ENCODE data around the gene CSTPP1. TPM values are rescaled to one million over a fixed set of nuclear protein-coding genes. Genes with fewer than 3 reads are reported as not detected.

Gene CSTPP1
- total and polyA plus RNA-seq, 2 donors (not counting 3 experiments of a cell fraction or from before 2014, with no cell fraction given), result 25.9 to 38.2 TPM

DNA sequence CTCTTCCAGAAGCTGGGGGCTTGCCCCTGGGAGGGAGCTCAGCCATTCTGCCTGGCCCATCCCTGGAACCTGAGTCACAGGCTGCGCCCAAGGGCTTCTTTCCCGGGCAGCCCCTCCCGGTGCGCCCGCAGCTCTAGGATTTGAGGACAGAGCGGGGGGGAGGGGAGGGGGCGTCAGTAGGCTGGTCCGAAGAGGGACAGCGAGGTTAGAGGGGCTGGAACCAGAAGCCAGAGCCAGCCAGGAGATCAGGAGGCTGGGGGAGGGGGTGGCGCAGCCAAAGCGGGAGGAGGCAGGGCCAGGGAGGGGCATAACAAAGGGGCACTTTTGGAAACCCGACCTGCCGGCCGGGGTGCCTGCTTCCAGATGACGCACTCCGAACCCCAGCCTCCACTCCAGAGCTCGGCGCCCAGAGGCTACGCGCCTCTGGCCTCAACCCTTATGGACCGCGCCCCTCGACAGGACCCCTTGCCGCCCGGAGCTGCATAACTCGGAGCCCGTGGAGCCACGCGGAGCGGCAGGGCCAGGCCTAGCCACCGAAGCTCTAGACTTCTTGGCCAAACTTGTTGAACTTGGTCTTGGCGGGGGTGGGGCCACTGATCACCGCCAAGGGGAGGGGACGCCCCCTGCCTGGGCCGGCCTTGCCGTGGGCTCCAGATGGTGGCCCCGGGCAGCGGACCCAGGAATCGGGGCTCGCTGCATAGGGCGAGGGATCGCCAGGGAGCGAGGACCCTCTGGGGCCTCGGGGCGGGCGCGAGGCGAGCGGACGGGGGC lies 248.9 kb downstream of the CSTPP1 start:
- Histone ChIP-seq H3K4me3 (replicated peaks in 1 of 3; ENCODE audit: insufficient read depth in 1 of 3, low read depth in 1 of 3, low read length in 3 of 3) (peak overlapping the region; percentile 65 to 76 (median 67)), H3K4me2 (ENCODE audit: insufficient read depth, low read length) (peak overlapping the region; percentile 77), H3K36me3 (ENCODE audit: control insufficient read depth in 2 of 2, extremely low read depth in 1 of 2, insufficient read depth in 2 of 2, low read length in 2 of 2) (no peaks in the 10 kb centered on the region), H3K9me1 (replicated peaks; ENCODE audit: control insufficient read depth, extremely low read depth, insufficient read depth, low read length) (no peaks in the 10 kb centered on the region), H3K9me3 (replicated peaks; ENCODE audit: control insufficient read depth, insufficient read depth, low read length) (no peaks in the 10 kb centered on the region), H3K27me3 (ENCODE audit: control insufficient read depth in 2 of 2, insufficient read depth in 2 of 2, low read length in 2 of 2) (peaks cover 0 to 3% of the 10 kb centered on the region in 2 experiments), H4K20me1 (replicated peaks; ENCODE audit: control insufficient read depth, extremely low read depth, insufficient read depth, low read length) (no peaks in the 10 kb centered on the region), H2AFZ (ENCODE audit: low read depth, low read length) (peak overlapping the region; percentile 97), H3K79me2 (ENCODE audit: control insufficient read depth, insufficient read depth, low read length) (no peaks in the 10 kb centered on the region), H3K4me1 (ENCODE audit: control insufficient read depth, extremely low read depth, insufficient read depth, low read length) (peaks cover 16% of the 10 kb centered on the region), H3K9ac (replicated peaks; ENCODE audit: extremely low read depth, insufficient read depth, low read length) (peak overlapping the region; percentile 58), H3K27ac (ENCODE audit: insufficient read depth, low read depth, low read length) (no peak overlapping the region)
- BruUV-seq (replicated peaks), result no TSS peak
- ChIA-PET CTCF (interaction anchor here (0.8 to 2.1 kb wide), 9 partner anchors 11 to 169 kb away, joined by 3 to 11 read pairs (median 4); partner anchors contain the start of genes DDB2 and NR1H3), POLR2A (interaction anchor here (1.6 kb wide), 1 partner anchor 30 kb away, joined by 5 read pairs; the partner anchor contains the start of gene DDB2)
- FAIRE-seq (no peak), DNase-seq (ENCODE audit: low read depth, low spot score) (peak; percentile 40)
- TF ChIP-seq POLR2AphosphoS5 (IDR thresholded peaks at IDR 0.05; ENCODE audit: insufficient read depth, low read depth, low read length), result no peak
- no peak for TF ChIP-seq GATA2 (IDR thresholded peaks at IDR 0.05; ENCODE audit: insufficient read depth, insufficient read length, low read depth, low read length)
- no peak for TF ChIP-seq POLR2A (IDR thresholded peaks at IDR 0.05; ENCODE audit: low read depth, low read length)
- no peak for TF ChIP-seq MAX (IDR thresholded peaks at IDR 0.05; ENCODE audit: insufficient read depth, insufficient read length)
- no peak for TF ChIP-seq CTCF (IDR thresholded peaks at IDR 0.05; ENCODE audit: extremely low read depth in 1 of 2, insufficient read depth in 1 of 2, low read depth in 1 of 2, low read length in 2 of 2)
- no peak for TF ChIP-seq EZH2 (IDR thresholded peaks at IDR 0.05; ENCODE audit: borderline replicate concordance, low read depth, low read length, severe bottlenecking)
- TF ChIP-seq MYC (IDR thresholded peaks at IDR 0.05; ENCODE audit: low read depth, low read length), result no peak
- TF ChIP-seq FOS (IDR thresholded peaks at IDR 0.05; ENCODE audit: borderline replicate concordance, insufficient read depth, low read length), result no peak
- no peak for TF ChIP-seq JUN (IDR thresholded peaks at IDR 0.05; ENCODE audit: borderline replicate concordance, insufficient read depth, insufficient read length, low read depth)
- intact Hi-C loops (cut with micrococcal nuclease) (loop anchor here (1.0 to 2.0 kb wide), 2 partner anchors 8 to 29 kb away; partner anchors contain the start of gene DDB2), dilution Hi-C loops (cut with MboI; ENCODE audit: extremely low pct_ligation_motif_present, low sequenced_read_pairs) (no loop called here)

Data from endothelial cell of umbilical vein (primary cell).